Ectodermal cell (in vitro differentiated cells): ENCODE measurements around the gene LEMD2.
A peak's percentile ranks its signal among the peaks of the same experiment; 100 is the strongest.

Experiments used
- H3K27ac ChIP-seq: 2 replicates; pipeline ENCODE4 v1.7.0; 2013; ENCODE audit warnings: mild to moderate bottlenecking, low read depth, low read length; ENCODE audit not compliant: insufficient read depth, poor library complexity, severe bottlenecking
- H3K27me3 ChIP-seq: 2 replicates; pipeline ENCODE4 v1.7.0; 2013; ENCODE audit warnings: mild to moderate bottlenecking, low read length; ENCODE audit not compliant: insufficient read depth, control insufficient read depth, poor library complexity, severe bottlenecking
- H3K36me3 ChIP-seq: one replicate; pipeline ENCODE4 v1.7.0; 2013; ENCODE audit warnings: low read length; ENCODE audit not compliant: control insufficient read depth, insufficient read depth
- H3K4me1 ChIP-seq: one replicate; pipeline ENCODE4 v1.7.0; 2013; ENCODE audit warnings: low read length; ENCODE audit not compliant: control insufficient read depth, insufficient read depth
- H3K4me3 ChIP-seq: 2 replicates; pipeline ENCODE4 v1.7.0; 2013; ENCODE audit warnings: low read depth, low read length, control low read depth; ENCODE audit not compliant: insufficient read depth
- H3K9me3 ChIP-seq: 2 replicates; pipeline ENCODE4 v1.7.0; 2013; ENCODE audit warnings: mild to moderate bottlenecking, low read length, moderate library complexity; ENCODE audit not compliant: control insufficient read depth
- WGBS, 2 experiments: methylation state at CpG; one replicate each; pipeline ENCODE4 v1.1.7; 2013; ENCODE audit warnings: missing lambda C conversion rate in 2 of 2; 5-methylcytosine and 5-hydroxymethylcytosine counted together

LEMD2 gene

DNA sequence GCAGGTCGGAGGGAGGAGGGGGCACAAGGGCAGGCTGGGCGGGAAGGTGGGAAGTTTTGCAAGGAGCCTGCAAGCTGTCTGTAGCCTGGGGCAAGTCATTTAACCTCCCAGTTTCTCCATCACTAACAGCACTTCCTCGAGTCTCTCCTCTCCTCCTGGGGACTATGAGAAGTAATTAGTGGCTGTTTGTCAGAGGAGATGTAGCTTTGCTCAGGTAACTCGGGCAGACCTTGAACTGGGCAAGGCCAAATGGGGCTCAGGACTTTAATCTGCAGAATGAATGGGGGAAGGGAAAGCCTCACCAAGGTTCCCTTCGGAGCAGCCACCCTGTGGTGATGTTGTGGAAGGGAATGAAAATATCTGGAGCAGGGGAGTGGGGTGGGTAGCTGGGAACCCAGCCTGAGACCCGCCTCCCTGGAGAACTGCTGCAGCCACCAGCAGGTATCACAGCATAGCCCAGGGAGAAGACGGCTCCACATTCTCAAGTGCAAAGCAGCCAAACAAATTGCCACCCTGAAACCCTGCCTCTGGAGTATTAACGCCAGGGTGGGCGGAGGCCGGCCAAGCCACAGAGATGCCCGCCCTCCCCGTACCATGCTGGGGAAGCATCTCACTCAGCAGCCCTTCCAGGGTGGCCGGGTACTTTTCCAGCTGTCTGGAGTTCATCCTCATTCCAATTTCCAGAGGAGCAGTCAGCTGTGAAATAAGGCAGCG, 6.1 kb upstream of the LEMD2 start:
- WGBS, 2 experiments = 60 to 62% methylated on average over 13 of the region's 14 CpGs

GRCh38 chr6:33792981-33793380, 4.1 kb upstream of the LEMD2 start:
- H3K4me3 ChIP-seq = no peak overlapping the region
- H3K27me3 ChIP-seq = peaks cover 3% of the 10 kb centered on the region
- H3K9me3 ChIP-seq = no peaks in the 10 kb centered on the region
- 75 to 80% methylated on average over 10 of the region's 10 CpGs for WGBS, 2 experiments
- no peaks in the 10 kb centered on the region for H3K36me3 ChIP-seq
- H3K4me1 ChIP-seq = peaks cover 50% of the 10 kb centered on the region
- no peak overlapping the region for H3K27ac ChIP-seq

More for the DNA sequence above, 6.1 kb upstream of the LEMD2 start:
- Histone ChIP-seq H3K36me3 (no peaks in the 10 kb centered on the region), H3K4me1 (peaks cover 59% of the 10 kb centered on the region), H3K9me3 (no peaks in the 10 kb centered on the region), H3K27ac (no peak overlapping the region), H3K27me3 (peaks cover 3% of the 10 kb centered on the region), H3K4me3 (no peak overlapping the region)

- H3K4me3 ChIP-seq = no peak overlapping the region
- no peaks in the 10 kb centered on the region for H3K36me3 ChIP-seq
- H3K9me3 ChIP-seq = no peaks in the 10 kb centered on the region
- no peak overlapping the region for H3K27ac ChIP-seq
- peaks cover 3% of the 10 kb centered on the region for H3K27me3 ChIP-seq
- H3K4me1 ChIP-seq = peaks cover 48% of the 10 kb centered on the region
- WGBS, 2 experiments = 88 to 91% methylated on average over 7 of the region's 7 CpGs
Measured at GRCh38 chr6:33791620-33792019, 2.7 kb upstream of the LEMD2 start.

DNA sequence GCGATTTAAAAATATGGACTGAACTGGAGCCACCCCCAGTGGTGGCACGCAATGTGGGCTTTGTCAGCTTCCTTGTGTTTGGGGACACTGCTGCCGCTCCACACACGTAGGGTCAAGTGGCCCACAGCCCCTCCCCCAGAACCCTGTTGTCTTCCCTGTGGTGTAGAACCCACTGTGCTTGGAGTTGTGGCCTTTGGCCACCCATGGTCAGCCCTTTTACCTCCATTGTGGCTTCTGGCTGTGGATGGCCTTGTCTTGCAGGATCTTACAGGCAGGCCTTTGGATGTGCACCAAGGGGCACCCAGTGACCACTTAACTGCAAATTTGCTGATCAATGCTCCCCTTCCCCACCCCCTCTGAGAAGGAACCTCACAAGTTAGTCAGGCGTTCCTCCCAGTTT, 2.0 kb upstream of the LEMD2 start:
- no peak overlapping the region for H3K27ac ChIP-seq
- no peak overlapping the region for H3K4me3 ChIP-seq
- 57 to 62% methylated on average over 5 of the region's 5 CpGs for WGBS, 2 experiments
- peaks cover 49% of the 10 kb centered on the region for H3K4me1 ChIP-seq
- H3K27me3 ChIP-seq = peaks cover 3% of the 10 kb centered on the region
- H3K36me3 ChIP-seq = no peaks in the 10 kb centered on the region
- no peaks in the 10 kb centered on the region for H3K9me3 ChIP-seq

DNA sequence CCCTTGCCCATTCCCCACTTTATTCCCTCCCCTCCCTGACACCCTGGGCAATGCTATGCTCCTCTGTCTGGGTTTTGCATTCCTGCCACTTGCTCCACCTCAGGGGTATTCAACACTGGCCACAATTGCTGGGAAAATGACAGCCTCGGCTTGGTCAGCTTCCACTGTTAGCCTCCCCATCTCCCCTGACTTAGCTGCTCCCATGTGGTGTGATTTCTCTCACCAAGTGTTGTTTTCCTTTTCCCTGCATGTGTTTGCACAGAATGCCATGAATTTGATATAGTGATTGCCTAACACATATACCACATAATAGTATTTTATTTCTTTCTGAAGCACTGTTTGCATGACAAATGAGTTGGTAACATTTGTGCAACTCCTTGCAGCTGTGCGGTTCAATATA, 1.4 kb upstream of the LEMD2 start:
- peaks cover 47% of the 10 kb centered on the region for H3K4me1 ChIP-seq
- 57 to 69% methylated on average over 2 of the region's 2 CpGs for WGBS, 2 experiments
- peaks cover 3% of the 10 kb centered on the region for H3K27me3 ChIP-seq
- no peak overlapping the region for H3K27ac ChIP-seq
- no peak overlapping the region for H3K4me3 ChIP-seq
- no peaks in the 10 kb centered on the region for H3K9me3 ChIP-seq
- no peaks in the 10 kb centered on the region for H3K36me3 ChIP-seq

GRCh38 chr6:33789550-33789895, 593 bp upstream of the LEMD2 start:
- Histone ChIP-seq H3K9me3 (no peaks in the 10 kb centered on the region), H3K27me3 (peaks cover 3% of the 10 kb centered on the region), H3K4me3 (no peak overlapping the region), H3K36me3 (peaks cover 6% of the 10 kb centered on the region), H3K27ac (peak overlapping the region; percentile 5), H3K4me1 (peaks cover 45% of the 10 kb centered on the region)
- WGBS, 2 experiments = 92 to 94% methylated on average over 11 of the region's 11 CpGs

- peaks cover 17% of the 10 kb centered on the region for H3K36me3 ChIP-seq
- H3K27me3 ChIP-seq = no peaks in the 10 kb centered on the region
- H3K9me3 ChIP-seq = no peaks in the 10 kb centered on the region
- H3K4me3 ChIP-seq = peak overlapping the region; percentile 94
- no peak overlapping the region for H3K27ac ChIP-seq
- H3K4me1 ChIP-seq = peaks cover 45% of the 10 kb centered on the region
- 0 to 1% methylated on average over 53 of the region's 53 CpGs for WGBS, 2 experiments
Measured at GRCh38 chr6:33787954-33788693, 806 bp downstream of the LEMD2 start.

- Histone ChIP-seq H3K4me1 (peaks cover 49% of the 10 kb centered on the region), H3K27me3 (no peaks in the 10 kb centered on the region), H3K9me3 (no peaks in the 10 kb centered on the region), H3K27ac (no peak overlapping the region), H3K4me3 (peak overlapping the region; percentile 94), H3K36me3 (peaks cover 20% of the 10 kb centered on the region)
- 90 to 91% methylated on average over 7 of the region's 7 CpGs for WGBS, 2 experiments
Measured at GRCh38 chr6:33787346-33787953, 1.5 kb downstream of the LEMD2 start.

- Histone ChIP-seq H3K9me3 (no peaks in the 10 kb centered on the region), H3K27ac (no peak overlapping the region), H3K36me3 (peaks cover 20% of the 10 kb centered on the region), H3K27me3 (no peaks in the 10 kb centered on the region), H3K4me1 (peaks cover 53% of the 10 kb centered on the region), H3K4me3 (no peak overlapping the region)
- 94 to 97% methylated on average over 3 of the region's 3 CpGs for WGBS, 2 experiments
Measured at GRCh38 chr6:33786736-33787135, 2.2 kb downstream of the LEMD2 start.

DNA sequence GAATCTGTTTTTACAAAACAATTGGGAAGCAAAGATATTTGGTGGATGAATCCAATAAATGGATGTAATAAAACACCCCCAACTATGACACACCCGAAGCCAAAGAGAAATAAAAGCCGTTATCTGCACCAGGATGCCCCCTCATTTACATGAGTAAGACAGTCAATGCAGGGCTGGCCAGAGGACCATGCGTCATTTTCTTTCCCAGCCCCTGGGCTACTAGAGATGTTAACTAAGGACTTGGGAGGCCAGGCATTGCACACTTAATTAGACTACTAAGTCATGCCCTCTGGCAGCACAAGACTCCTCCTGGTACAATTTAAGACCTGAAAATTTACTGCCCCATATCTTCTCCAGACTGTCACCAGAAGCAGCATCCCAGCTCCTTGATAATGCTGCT, 3.2 kb downstream of the LEMD2 start:
- H3K9me3 ChIP-seq = no peaks in the 10 kb centered on the region
- peaks cover 20% of the 10 kb centered on the region for H3K36me3 ChIP-seq
- H3K4me3 ChIP-seq = no peak overlapping the region
- H3K4me1 ChIP-seq = peaks cover 54% of the 10 kb centered on the region
- no peaks in the 10 kb centered on the region for H3K27me3 ChIP-seq
- no peak overlapping the region for H3K27ac ChIP-seq
- WGBS, 2 experiments = 42 to 64% methylated on average over 3 of the region's 3 CpGs
